Left ventricle myocardium superior (tissue), 1 donor: ENCODE results near the gene GALC. TPM values are rescaled to one million over a fixed set of nuclear protein-coding genes. Genes with fewer than 3 reads are reported as not detected.
"Not testable (repeated sequence)": the region's sequence is repeated elsewhere in the genome, so short reads cannot be mapped to it uniquely, and the experiment has no call there.

Experiments used
- ATAC-seq: fragments of 200-7000 bp; cut with Tn5 transposase; one replicate; pipeline ENCODE4 v1.9.1; 2020; ENCODE audit warnings: mild to moderate bottlenecking, moderate library complexity
- DNase-seq: peaks from one replicate; pipeline ENCODE4 v3.0.0-alpha.2; 2020
- intact Hi-C: fragments of 100-400 bp; cut with micrococcal nuclease; formaldehyde crosslinking; loops from one replicate; pipeline ENCODE4 v1.11.0; 2022
- long read RNA-seq: library from polyadenylated mRNA; unstranded; transcript quantifications from one replicate; pipeline ENCODE4 v2.0.0, GENCODE V29; 2021
- total RNA-seq: library from RNA; stranded (reverse); fragmentation: NEBNext Ultra II Directional; extraction: Animal tissue kit (Norgen Biotek cat#: 25700); gene quantifications from one replicate; pipeline ENCODE4 v1.2.1, GENCODE V29; 2021
- donor health status: DM: no; HTN: yes; CAD: no; lungs with severe emphysema.

GALC gene
- 15.2 TPM for total RNA-seq
- long read RNA-seq, transcript GALC-201 (17 exons, 3,883 nt): major isoform, 23 of 31 reads
- long read RNA-seq, partial matches to known transcripts: 1 of 31 reads
- long read RNA-seq, other reads (novel, unspliced or antisense): 7 of 31 reads

DNA sequence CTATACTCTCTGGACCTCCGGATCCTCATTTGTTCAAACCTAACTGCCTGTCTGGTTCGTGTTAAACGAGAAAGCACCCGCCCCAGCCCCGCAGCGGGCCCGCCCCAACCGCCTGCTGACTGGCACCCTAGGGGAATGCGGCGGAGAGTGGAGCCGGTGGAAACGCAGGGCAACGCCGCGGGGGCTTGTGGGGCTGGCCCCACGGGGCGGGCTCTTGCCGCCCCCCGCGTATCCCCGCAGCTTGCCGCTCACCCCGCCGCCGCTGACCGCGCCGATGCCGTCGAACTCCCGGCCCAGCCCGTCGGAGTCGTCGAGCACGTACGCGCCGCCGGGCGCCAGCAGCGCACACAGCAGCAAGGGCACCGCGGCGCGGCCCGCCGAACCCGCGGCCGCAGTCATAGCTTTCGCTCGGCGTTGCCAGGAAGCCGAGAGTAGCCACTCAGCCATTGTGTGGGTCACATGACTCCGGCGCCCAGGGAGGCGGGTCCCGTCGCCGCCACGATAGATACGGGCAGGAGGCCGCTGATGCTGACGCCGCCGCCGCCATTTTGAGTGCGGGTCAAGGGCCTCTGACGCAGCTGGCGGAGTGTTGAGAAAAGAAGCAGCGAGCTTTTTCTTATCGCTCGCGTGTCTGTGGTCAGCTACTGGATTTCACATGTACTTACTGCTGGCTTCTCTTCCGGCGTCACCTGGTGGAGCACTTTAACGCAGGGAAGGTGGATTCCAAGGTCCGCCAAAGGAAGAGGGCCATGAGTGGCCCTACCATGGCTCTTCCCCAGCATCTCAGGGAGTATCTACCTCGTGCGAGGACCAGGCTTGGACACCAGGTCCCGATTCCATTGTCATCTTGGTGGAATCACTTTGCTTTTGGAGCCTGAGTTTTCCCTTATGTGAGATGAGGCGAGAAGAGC, at the start of gene GALC:
TSS of gene GALC (minus strand) at position 465 of the 911 bp plus-strand sequence. CDS start at position 447, 18 bp downstream.
- intact Hi-C loops: no loop called here

DNA sequence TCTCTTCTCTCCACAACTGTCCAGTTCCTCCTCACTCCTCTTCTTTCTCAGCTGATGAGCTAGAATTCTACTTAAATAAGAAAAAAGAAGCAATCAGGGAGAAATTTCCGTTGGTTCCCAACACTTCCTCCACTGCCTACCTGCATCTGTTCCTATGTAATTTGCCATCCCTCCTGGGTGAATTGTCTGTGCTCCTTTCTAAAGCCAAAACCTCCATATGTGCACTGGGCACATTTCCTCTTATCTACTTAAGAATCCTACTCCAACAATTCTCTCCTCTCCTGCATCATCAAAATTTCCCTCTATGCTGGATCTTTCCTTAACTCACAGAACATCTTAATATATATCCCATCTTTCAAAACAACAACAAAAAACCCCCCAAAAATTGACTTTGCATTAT, 47.2 kb upstream of the GALC start:
- ATAC-seq: no peak
- intact Hi-C loops: no loop called here
- DNase-seq: no peak

More for the DNA sequence above, at the start of gene GALC:
- ATAC-seq: peak; percentile 94
- peak; percentile 98 for DNase-seq

DNA sequence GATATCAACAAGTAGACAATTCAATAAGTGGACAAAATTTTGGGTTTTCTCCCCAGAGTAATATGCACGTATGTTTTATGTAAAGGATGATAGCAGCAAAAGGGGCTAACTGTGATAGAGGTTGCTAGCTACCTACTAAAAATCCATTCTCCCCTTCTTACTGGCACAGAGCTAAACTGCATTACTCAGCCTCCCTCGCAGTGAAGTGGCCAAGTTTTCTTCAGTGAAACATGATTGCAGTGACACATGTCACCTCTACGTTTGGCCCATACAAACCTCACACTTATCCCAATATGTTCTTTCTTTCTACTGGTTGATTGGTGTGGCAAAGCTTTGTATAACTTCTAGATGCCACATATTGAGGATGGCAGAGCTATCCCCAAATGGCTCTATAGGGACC, 46.2 kb upstream of the GALC start:
- no peak for ATAC-seq
- no peak for DNase-seq
- intact Hi-C loops: no loop called here

DNA sequence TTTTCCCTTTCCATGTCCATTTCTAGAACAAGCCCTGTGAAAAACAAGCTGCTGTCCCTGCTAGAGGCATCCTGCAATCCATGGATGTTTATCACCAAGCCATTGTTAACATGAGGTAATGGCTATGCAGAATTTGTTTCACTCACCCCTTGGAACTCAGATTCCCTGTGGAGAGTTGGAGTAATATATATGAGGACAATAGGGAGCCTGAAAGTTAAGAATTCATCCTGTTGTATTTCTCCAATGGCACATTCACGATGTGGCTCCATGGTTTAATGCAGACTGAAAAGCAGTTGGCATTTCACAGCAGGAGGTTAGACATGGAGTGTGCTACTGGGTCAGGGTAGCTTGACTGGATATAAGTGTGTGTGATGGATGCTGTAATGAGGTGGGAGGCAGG, 44.3 kb upstream of the GALC start:
- DNase-seq (no peak), ATAC-seq (no peak)
- intact Hi-C loops: no loop called here

DNA sequence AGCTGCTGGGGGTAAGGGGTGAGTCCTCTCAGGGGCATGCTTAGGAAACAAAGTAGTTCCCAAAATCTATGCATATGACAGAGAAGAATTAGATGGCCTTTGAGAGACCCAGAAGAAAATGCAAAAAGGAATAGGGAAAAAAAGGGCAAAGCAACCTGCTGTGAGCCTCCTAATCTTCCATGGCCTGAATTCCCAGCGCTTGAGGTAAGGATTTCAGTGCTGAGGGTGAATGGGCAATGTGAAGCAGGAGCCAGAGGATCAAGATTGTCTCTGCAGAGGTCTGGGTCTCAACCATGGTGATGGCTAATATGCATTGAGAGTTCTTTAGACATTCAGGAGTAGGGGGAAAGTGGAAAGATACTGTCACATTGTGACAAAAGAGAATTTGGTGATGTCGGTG, 43.4 kb upstream of the GALC start:
- DNase-seq: no peak
- ATAC-seq: no peak
- intact Hi-C loops: no loop called here

DNA sequence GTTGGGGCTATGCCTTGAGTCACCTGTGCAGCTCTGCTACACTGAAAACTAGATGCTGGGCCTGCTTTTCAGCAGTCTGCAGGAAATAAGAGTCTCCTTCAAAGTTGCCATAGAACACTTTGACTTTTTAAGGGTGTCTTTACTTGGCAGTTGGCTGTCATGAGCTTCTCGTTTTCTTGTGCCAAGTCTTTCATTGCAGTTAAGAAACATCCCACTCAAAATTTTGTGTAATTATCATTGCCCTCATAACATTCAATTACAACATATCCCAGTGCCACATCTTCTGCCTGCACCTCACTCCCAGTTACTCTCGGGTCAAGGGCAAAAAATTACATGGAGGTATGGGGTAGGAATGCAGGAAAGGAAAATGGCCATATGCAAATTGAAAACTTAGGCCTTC, 41.1 kb upstream of the GALC start:
- no peak for DNase-seq
- ATAC-seq: no peak
- intact Hi-C loops: no loop called here

DNA sequence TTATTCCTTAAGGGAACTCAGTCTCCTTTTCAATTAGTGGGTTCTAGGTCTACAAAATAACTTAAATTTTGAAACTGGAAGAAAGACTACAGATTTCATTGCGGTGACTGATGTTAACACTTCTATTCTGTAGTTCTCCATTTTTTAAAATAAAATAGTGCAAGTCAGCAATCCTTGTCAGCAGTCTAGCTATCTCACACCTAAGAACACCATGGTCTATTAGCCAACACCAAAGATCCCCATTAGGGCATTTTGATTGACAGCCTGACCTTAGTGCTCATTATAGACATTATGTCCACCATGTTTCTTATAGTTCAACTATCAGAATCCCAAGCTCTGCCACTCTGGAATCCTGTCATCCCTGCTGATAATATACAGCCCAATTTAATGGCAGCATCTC, 39.4 kb upstream of the GALC start:
- intact Hi-C loops: no loop called here
- DNase-seq (no peak), ATAC-seq (no peak)

DNA sequence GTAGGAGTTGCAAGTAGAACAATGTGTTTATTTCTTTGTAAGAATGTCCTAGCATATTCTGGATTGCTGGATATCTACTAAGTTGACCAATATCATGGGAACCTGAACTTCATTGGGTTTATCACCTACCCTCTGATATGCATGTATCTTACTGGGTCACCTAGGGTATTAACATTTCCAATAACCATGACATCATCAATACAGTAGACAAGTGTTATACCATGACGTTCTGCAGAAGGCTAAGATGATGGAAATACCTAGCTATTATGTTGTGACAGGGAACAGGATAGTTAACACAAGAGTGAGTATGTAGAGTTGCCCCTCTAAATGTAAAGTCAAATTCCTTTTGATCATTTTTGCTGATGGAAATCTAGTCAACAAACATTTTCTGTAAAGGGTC, 37.9 kb upstream of the GALC start:
- ATAC-seq (no peak), DNase-seq (no peak)
- intact Hi-C loops: no loop called here

DNA sequence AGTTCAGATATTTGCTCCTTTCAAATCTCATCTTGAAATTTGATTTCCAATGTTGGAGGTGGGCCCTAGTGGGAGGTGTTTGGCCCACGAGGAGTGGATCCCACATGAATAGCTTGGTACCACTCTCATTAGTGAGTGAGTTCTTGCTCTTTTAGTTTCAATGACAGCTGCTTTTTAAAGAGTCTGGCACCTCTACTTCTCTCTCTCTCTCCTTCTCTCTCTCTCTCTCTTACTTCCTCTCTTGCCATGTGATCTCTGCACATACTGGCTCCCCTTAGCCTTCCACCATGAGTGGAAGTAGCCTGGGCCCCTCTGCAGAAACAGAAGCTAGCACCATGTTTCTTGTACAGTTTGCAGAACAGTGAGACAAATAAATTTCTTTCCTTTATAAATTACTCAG, 37.1 kb upstream of the GALC start:
- ATAC-seq: no peak
- no peak for DNase-seq
- intact Hi-C loops: no loop called here

DNA sequence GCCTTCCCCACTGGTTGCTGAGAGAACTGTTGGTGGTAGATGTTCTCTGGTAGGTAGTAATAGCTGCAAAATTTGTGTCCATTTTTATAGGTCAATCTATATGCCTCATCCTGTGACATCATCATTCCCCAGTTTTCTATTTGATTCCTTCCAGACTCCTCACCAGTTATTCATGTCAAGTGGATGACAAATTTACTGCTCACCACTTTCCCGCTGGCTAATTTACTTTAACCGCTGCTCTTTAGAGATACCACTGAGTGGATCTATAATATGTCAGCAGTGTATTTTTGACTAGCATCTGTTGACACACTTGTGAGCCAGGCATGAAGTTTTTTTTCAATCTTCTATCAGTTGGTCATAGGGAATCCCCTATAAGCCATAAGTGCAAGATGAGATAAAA, 36.5 kb upstream of the GALC start:
- DNase-seq (no peak), ATAC-seq (no peak)
- intact Hi-C loops: no loop called here

DNA sequence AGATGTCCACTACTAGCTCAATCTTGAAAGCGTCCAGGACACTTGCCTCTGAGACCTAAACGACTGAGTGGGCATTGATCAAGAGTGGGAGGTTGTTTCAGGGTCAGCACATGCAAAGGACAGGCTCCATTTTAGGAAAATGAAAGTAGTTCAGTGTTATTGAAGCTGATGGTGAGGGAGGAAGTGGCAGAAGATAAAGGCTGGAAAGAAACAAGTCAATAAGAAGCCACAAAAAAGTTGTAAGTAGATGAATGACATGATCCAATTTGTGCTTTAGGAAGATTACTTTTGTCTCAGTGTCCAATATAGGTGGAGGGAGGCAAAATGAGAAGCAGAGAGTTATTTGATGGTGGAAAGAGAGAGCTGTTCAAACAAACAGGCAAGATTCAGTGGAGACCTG, 33.9 kb upstream of the GALC start:
- intact Hi-C loops: no loop called here
- no peak for DNase-seq
- ATAC-seq: no peak

DNA sequence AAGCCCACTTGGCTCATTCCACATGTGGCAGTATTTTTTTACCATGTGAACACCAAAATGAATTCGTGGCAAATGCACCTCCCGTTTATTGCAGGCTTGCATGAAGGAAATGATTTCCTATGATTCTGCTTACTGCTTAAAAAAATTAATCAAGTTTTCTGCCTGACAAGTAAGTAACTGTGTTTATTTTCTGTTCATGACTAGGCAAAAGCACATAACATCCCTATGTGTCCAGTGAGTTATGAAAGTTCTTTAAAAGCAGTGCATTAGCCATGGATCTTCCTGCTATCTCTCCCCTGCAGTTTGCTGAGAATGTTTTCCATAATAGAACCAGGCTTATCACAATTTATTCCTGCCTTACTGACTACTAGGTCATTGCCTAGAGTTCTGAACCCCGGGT, 32.3 kb upstream of the GALC start:
- ATAC-seq: no peak
- DNase-seq: no peak
- intact Hi-C loops: no loop called here

DNA sequence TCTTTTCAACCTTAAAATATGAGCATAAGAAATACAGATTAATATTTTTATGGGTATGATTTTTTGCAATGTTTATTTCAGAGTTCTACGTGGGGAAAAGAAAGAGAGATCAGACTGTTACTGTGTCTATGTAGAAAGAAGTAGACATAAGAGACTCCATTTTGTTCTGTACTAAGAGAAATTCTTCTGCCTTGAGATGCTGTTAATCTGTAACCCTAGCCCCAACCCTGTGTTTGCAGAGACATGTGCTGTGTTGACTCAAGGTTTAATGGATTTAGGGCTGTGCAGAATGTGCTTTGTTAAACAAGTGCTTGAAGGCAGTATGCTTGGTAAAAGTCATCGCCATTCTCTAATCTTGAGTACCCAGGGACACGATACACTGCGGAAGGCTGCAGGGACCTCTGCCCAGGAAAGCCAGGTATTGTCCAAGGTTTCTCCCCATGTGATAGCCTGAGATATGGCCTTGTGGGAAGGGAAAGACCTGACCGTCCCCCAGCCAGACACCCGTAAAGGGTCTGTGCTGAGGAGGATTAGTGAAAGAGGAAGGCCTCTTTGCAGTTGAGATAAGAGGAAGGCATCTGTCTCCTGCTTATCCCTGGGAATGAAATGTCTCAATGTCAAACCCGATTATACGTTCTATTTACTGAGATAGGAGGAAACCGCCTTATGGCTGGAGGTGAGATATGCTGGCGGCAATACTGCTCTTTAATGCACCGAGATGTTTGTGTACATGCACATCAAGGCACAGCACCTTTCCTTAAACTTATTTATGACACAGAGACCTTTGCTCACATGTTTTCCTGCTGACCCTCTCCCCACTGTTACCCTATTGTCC, 31.5 kb upstream of the GALC start:
- DNase-seq, intact Hi-C loops, ATAC-seq: not testable (repeated sequence)

DNA sequence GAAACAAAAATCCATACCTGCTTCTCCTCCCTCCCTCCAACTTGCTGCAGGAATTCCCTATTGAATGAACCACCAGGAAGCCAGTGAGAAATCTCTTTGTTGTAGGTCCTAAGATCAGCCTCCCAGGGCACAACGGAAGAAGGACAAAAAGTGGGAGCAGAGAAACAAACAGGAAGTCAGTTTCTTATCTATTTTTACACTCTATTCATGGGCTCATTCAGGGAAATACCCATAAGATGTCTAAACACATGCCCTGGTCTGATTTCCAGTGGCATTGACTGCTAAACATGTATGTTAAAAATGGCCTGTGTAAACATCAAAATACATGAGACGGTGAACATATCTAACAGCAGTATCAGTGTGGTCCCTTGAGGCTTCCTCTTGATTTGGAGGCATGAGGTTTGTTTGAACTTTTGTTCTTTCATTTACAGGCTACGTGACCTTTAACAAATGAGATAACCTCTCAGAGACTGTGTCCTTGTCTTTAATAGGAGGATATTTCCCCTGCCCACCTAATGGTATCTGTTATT, 30.7 kb upstream of the GALC start:
- no peak for ATAC-seq
- no peak for DNase-seq
- intact Hi-C loops: no loop called here

DNA sequence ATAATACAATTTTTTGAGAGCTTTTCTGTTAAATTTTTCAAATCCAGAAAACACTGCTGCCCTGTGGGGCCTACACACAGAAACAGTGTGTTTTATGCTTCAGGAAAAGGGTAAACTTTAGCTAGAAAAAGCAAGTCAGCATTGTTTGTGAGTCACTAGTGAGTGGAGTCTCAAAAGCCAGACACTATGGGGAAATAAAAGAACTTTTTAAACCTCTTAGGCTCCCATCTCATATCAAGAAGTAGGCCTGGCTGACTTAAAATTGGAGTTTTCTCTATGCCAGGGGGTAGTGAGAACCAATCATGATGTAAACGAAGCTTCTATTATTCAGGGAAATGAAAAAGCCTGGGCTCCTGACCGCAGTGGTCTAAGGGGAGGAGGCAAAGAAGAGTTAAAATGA, 24.6 kb upstream of the GALC start:
- DNase-seq (no peak), ATAC-seq (no peak)
- intact Hi-C loops: loop anchor here (10.0 kb wide), 1 partner anchor 73 kb away; no protein-coding TSS in a partner anchor

DNA sequence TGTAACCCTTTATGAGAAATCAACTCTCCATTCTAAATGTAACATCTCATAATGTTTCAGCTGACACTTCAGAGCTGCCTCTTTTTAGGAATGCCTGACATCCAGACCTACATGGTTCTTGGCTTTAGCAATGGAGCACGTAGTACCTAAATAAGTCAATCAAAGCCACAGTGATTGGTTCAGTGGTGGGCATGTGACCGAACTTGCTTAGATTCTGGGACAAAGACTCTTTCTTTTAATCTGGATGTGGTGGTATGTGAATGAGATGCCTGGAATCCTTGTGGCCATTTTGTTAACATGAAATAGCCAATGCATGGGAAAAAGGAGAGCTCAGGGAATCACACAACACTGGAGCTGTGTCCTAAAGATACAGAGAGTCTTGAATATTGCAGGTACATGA, 23.8 kb upstream of the GALC start:
- ATAC-seq: no peak
- intact Hi-C loops: loop anchor here (10.0 kb wide), 1 partner anchor 72 kb away; no protein-coding TSS in a partner anchor

DNA sequence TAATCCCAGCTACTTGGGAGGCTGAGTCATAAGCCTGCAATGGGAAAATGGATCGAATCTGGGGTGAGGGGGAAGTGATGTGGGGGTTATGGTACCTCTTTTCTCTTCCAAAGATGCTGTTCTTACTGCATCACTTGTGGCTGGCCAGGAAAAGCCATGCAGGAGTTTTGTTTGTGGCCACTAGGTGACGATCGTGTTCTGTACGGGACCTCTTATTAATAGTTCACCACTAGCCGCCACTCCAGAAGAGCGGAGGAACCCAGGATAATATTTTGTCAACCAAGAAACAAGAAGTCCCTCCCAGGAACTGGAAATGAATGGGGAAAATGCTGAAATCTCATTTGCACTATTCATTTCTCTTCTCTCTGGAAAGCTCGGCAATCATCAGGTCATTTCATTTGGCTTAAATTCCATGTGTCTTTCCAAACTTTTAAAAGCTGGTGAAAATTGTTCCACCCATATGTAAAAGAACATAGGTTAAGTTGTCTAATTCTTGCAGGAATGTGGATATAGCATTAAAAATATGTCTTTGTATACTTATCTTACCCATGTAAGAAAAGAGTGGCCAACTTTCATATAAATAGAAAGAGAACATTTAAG, 20.9 kb upstream of the GALC start:
- ATAC-seq (peak; percentile 95), DNase-seq (peak; percentile 59)
- intact Hi-C loops: loop anchor here (5.0 to 10.0 kb wide), 2 partner anchors 69 to 158 kb away; no protein-coding TSS in a partner anchor

More for the DNA sequence above, 23.8 kb upstream of the GALC start:
- DNase-seq: no peak

DNA sequence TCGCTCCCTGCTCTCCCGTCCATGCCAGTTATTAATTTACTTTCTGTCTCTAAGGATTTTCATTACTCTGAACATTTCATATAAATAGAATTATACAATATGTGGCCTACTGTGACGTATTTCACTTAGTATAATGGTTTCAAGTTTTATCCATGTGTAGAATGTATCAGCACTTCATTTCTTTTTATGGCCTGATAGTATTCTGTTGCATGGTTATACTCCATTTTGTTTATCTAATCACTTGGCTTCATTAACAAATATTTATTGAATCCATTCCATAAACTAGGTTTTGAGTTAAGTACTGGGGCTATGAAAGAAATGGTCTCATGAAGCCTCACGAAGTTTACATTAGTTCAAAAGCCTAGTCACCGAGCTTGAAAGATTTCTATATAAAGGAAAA, 19.5 kb upstream of the GALC start:
- intact Hi-C loops: loop anchor here (5.0 to 10.0 kb wide), 2 partner anchors 68 to 160 kb away; no protein-coding TSS in a partner anchor
- ATAC-seq: no peak
- DNase-seq: no peak

DNA sequence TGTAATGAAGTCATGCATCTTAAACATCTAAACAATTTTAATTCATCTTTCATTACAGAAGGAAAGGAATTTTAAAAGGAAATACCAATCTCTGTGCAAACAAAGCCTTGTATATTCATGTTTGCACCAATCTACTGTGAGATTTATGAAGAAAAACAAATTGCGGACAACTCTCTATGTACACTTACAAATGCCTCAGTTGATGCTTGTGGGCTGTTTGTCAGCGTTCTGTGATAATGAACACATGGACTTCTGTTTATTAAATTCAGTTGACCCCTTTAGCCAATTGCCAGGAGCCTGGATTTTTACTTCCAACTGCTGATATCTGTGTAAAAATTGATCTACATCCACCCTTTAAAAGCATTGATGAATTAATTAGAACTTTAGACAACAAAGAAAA, 17.3 kb upstream of the GALC start:
- no peak for ATAC-seq
- DNase-seq: no peak
- intact Hi-C loops: loop anchor here (5.0 to 10.0 kb wide), 2 partner anchors 66 to 162 kb away; no protein-coding TSS in a partner anchor
